H1 (cell line): ENCODE data around the gene CACNB2. TPM values are rescaled to one million over a fixed set of nuclear protein-coding genes. Genes with fewer than 3 reads are reported as not detected.

Experiments
- CTCF ChIA-PET: fragments of 300-600 bp; sonication (Branson Sonifier 250); formaldehyde crosslinking; loops from one replicate; lab custom pipeline; 2021; ENCODE audit not compliant: partially characterized antibody; lab: Charles Lee
- POLR2A ChIA-PET: fragments of 300-600 bp; sonication (Branson Sonifier 250); formaldehyde crosslinking; loops from one replicate; lab custom pipeline; 2021; ENCODE audit warnings: inconsistent platforms; ENCODE audit not compliant: partially characterized antibody; lab: Charles Lee
- DNase-seq, 2 experiments: peaks; one replicate each; pipeline versions ENCODE4 v3.0.0 to v3.0.0-alpha.2; 2010 to 2022; ENCODE audit warnings: low spot score in 2 of 2, low read depth in 1 of 2, mixed read lengths in 1 of 2
- FAIRE-seq: peaks from 2 replicates; lab custom pipeline; 2011; peaks lifted over from hg19 to GRCh38; lab: Jason Lieb, UNC
- H2AFZ ChIP-seq: 2 replicates; pipeline ENCODE4 v1.8.1; 2012; ENCODE audit warnings: low read length, inconsistent platforms
- H2AK5ac ChIP-seq: 2 replicates; pipeline ENCODE4 v1.6.1; 2013; ENCODE audit warnings: low read depth, low read length
- H2BK120ac ChIP-seq: replicated peaks from 2 replicates; pipeline ENCODE3; 2013; ENCODE audit warnings: low read depth, low read length, inconsistent platforms
- H2BK12ac ChIP-seq: 2 replicates; pipeline ENCODE4 v1.6.1; 2013; ENCODE audit warnings: low read depth, low read length
- H2BK15ac ChIP-seq: 2 replicates; pipeline ENCODE4 v1.6.1; 2013; ENCODE audit warnings: low read length
- H2BK20ac ChIP-seq: 2 replicates; pipeline ENCODE4 v1.6.1; 2013; ENCODE audit warnings: low read length
- H2BK5ac ChIP-seq: 2 replicates; pipeline ENCODE4 v1.6.1; 2013; ENCODE audit warnings: low read depth, low read length
- H3K14ac ChIP-seq: 2 replicates; pipeline ENCODE4 v1.6.1; 2013; ENCODE audit warnings: inconsistent platforms; ENCODE audit not compliant: insufficient read length
- H3K18ac ChIP-seq: 2 replicates; pipeline ENCODE4 v1.6.1; 2013; ENCODE audit warnings: low read length; ENCODE audit errors: extremely low read depth
- H3K23ac ChIP-seq: 2 replicates; pipeline ENCODE4 v1.6.1; 2013; ENCODE audit warnings: inconsistent platforms; ENCODE audit not compliant: insufficient read length
- H3K23me2 ChIP-seq: 2 replicates; pipeline ENCODE4 v1.6.1; 2013; ENCODE audit warnings: low read depth, low read length
- H3K27ac ChIP-seq: 2 replicates; pipeline ENCODE4 v1.6.1; 2011; ENCODE audit warnings: low read depth, low read length, inconsistent platforms
- H3K27me3 ChIP-seq, 4 experiments: replicated peaks in 1 of 4; 1 replicate in 1 of 4; 2 replicates in 3 of 4; pipeline versions ENCODE4 v1.6.1 to v1.8.1; 2011 to 2013; ENCODE audit warnings: low read length in 3 of 4, mild to moderate bottlenecking in 3 of 4, inconsistent platforms in 2 of 4, mixed read lengths in 2 of 4, moderate library complexity in 1 of 4; ENCODE audit not compliant: control insufficient read depth in 3 of 4, insufficient read depth in 3 of 4; ENCODE audit errors: extremely low read depth in 1 of 4
- H3K36me3 ChIP-seq, 4 experiments: 2 replicates each; pipeline versions ENCODE4 v1.6.1 to v1.8.1; 2011 to 2013; ENCODE audit warnings: mild to moderate bottlenecking in 4 of 4, low read length in 3 of 4, moderate library complexity in 2 of 4, control low read depth in 1 of 4, inconsistent platforms in 1 of 4; ENCODE audit not compliant: insufficient read depth in 4 of 4, control insufficient read depth in 2 of 4
- H3K4ac ChIP-seq: replicated peaks from 2 replicates; pipeline ENCODE3; 2013; ENCODE audit warnings: low read length, low read depth, mixed read lengths, inconsistent platforms; ENCODE audit not compliant: insufficient read length
- H3K4me1 ChIP-seq, 4 experiments: replicated peaks in 1 of 4; 1 replicate in 1 of 4; 2 replicates in 3 of 4; pipeline versions ENCODE4 v1.6.1 to v1.8.1; 2011 to 2013; ENCODE audit warnings: low read length in 3 of 4, inconsistent platforms in 2 of 4, mixed read lengths in 1 of 4; ENCODE audit not compliant: insufficient read depth in 4 of 4, control insufficient read depth in 3 of 4
- H3K4me2 ChIP-seq, 2 experiments: 2 replicates each; pipeline versions ENCODE4 v1.6.1 to v1.8.1; 2011 to 2013; ENCODE audit warnings: low read depth in 2 of 2, low read length in 2 of 2, control low read depth in 1 of 2, inconsistent platforms in 1 of 2, mild to moderate bottlenecking in 1 of 2; ENCODE audit not compliant: insufficient read depth in 1 of 2
- H3K4me3 ChIP-seq, 4 experiments: fragments of 200-600, 300-600 bp in 1 of 4; sonication (generic), shearing (Covaris generic), sonication (Bioruptor Twin) in 1 of 4; 2 replicates each; pipeline versions ENCODE4 v1.5.1 to v1.8.1; 2011 to 2016; ENCODE audit warnings: low read length in 4 of 4, low read depth in 3 of 4, control low read depth in 2 of 4, inconsistent platforms in 2 of 4, mild to moderate bottlenecking in 2 of 4, mixed read lengths in 1 of 4, moderate library complexity in 1 of 4; ENCODE audit not compliant: insufficient read depth in 2 of 4; ENCODE audit errors: extremely low read depth in 1 of 4
- H3K56ac ChIP-seq: replicated peaks from 2 replicates; pipeline ENCODE3; 2013; ENCODE audit warnings: low read depth, mild to moderate bottlenecking, mixed read lengths, low read length, inconsistent platforms; ENCODE audit not compliant: insufficient read length
- H3K79me1 ChIP-seq: 2 replicates; pipeline ENCODE4 v1.6.1; 2013; ENCODE audit warnings: low read depth, low read length, control low read depth
- H3K79me2 ChIP-seq, 2 experiments: 2 replicates each; pipeline versions ENCODE4 v1.6.1 to v1.8.1; 2012 to 2013; ENCODE audit warnings: low read length in 2 of 2, mild to moderate bottlenecking in 2 of 2, inconsistent platforms in 1 of 2; ENCODE audit not compliant: insufficient read depth in 2 of 2, control insufficient read depth in 1 of 2
- H3K9ac ChIP-seq, 4 experiments: replicated peaks in 1 of 4; 1 replicate in 1 of 4; 2 replicates in 3 of 4; pipeline versions ENCODE4 v1.6.1 to v1.8.1; 2011 to 2013; ENCODE audit warnings: low read depth in 3 of 4, low read length in 3 of 4, control low read depth in 2 of 4, mild to moderate bottlenecking in 2 of 4, moderate library complexity in 2 of 4, inconsistent platforms in 1 of 4; ENCODE audit errors: extremely low read depth in 1 of 4
- H3K9me3 ChIP-seq, 2 experiments: 2 replicates each; pipeline versions ENCODE4 v1.6.1 to v1.8.1; 2012 to 2013; ENCODE audit warnings: mild to moderate bottlenecking in 2 of 2, moderate library complexity in 2 of 2, control low read depth in 1 of 2, inconsistent platforms in 1 of 2, low read depth in 1 of 2, low read length in 1 of 2, mixed read lengths in 1 of 2; ENCODE audit not compliant: insufficient read depth in 2 of 2
- H4K20me1 ChIP-seq, 2 experiments: replicated peaks in 1 of 2; 2 replicates each; pipeline versions ENCODE3 to v1.8.1; 2011 to 2013; ENCODE audit warnings: inconsistent platforms in 2 of 2, low read length in 2 of 2, mild to moderate bottlenecking in 1 of 2; ENCODE audit not compliant: insufficient read depth in 2 of 2, control insufficient read depth in 1 of 2
- H4K5ac ChIP-seq: 2 replicates; pipeline ENCODE4 v1.6.1; 2013; ENCODE audit warnings: low read length, low read depth, mixed read lengths, inconsistent platforms; ENCODE audit not compliant: insufficient read length
- H4K8ac ChIP-seq: 2 replicates; pipeline ENCODE4 v1.8.0; 2013; ENCODE audit warnings: mild to moderate bottlenecking, moderate library complexity, low read length, inconsistent platforms; ENCODE audit not compliant: insufficient read depth; ENCODE audit errors: extremely low read depth
- H4K91ac ChIP-seq: replicated peaks from 2 replicates; pipeline ENCODE3; 2013; ENCODE audit warnings: low read length, mixed read lengths, inconsistent platforms; ENCODE audit not compliant: insufficient read length
- CTBP2 ChIP-seq: IDR thresholded peaks from 2 replicates; pipeline ENCODE4 v1.7.0; 2011; ENCODE audit warnings: borderline replicate concordance, mild to moderate bottlenecking, moderate library complexity, mixed read lengths, low read length; ENCODE audit not compliant: insufficient read depth, insufficient read length
- EP300 ChIP-seq, 2 experiments: IDR thresholded peaks; 1 replicate in 1 of 2; 2 replicates in 1 of 2; pipeline ENCODE4 v1.6.1; 2011 to 2012; ENCODE audit warnings: low read depth in 2 of 2, low read length in 2 of 2, mild to moderate bottlenecking in 2 of 2, borderline replicate concordance in 1 of 2, inconsistent platforms in 1 of 2, moderate library complexity in 1 of 2
- MAFK ChIP-seq: IDR thresholded peaks from 2 replicates; pipeline ENCODE4 v1.6.1; 2012; ENCODE audit warnings: low read depth, mild to moderate bottlenecking, improper control_type of control experiment, low read length
- PHF8 ChIP-seq: fragments of 200-600 bp; sonication (generic); conservative IDR thresholded peaks from 2 replicates; pipeline ENCODE4 v1.7.1; 2012; ENCODE audit warnings: low read depth, mild to moderate bottlenecking, inconsistent platforms, low read length, moderate library complexity
- POLR2A ChIP-seq, 2 experiments: IDR thresholded peaks; 1 replicate in 1 of 2; 2 replicates in 1 of 2; pipeline ENCODE4 v1.6.1; 2011; ENCODE audit warnings: low read depth in 2 of 2, low read length in 2 of 2, mild to moderate bottlenecking in 2 of 2; ENCODE audit errors: control extremely low read depth in 1 of 2
- SIX5 ChIP-seq: IDR thresholded peaks from 2 replicates; pipeline ENCODE4 v1.6.1; 2011; ENCODE audit warnings: mild to moderate bottlenecking, low read depth, low read length
- TEAD4 ChIP-seq: IDR thresholded peaks from 2 replicates; pipeline ENCODE4 v1.6.1; 2012; ENCODE audit warnings: low read depth, low read length, inconsistent platforms, mixed read lengths
- WGBS, 2 experiments: shearing (Covaris generic) in 1 of 2; methylation state at CpG; one replicate each; pipeline versions ENCODE4 v1.1.6 to v1.1.7; 2013 to 2015; ENCODE audit warnings: low lambda C conversion rate in 2 of 2, mixed read lengths in 2 of 2, inconsistent platforms in 1 of 2, low coverage in 1 of 2, missing lambda C conversion rate in 1 of 2; ENCODE audit not compliant: insufficient replicate concordance in 2 of 2, insufficient coverage in 1 of 2, insufficient read length in 1 of 2; ENCODE audit errors: extremely low coverage in 1 of 2, missing lambda C conversion rate in 1 of 2; 5-methylcytosine and 5-hydroxymethylcytosine counted together
- polyA plus RNA-seq, 7 experiments: library from polyadenylated mRNA; depleted of rRNA in 3 of 7; stranded (reverse) in 5 of 7; unstranded in 2 of 7; fragments of >200 nt in 5 of 7; fragments of 200-250 nt in 2 of 7; gene quantifications; 1 replicate in 5 of 7; 2 replicates in 1 of 7; 4 replicates in 1 of 7; pipeline versions ENCODE4 v1.2.1 to v1.2.3, GENCODE V29; 2011 to 2013; ENCODE audit warnings: missing spikeins in 2 of 7, mixed read lengths in 2 of 7
- total RNA-seq: library from RNA; stranded (reverse); fragmentation: NEBNext Ultra II Directional; extraction: Animal tissue kit (Norgen Biotek cat#: 25700); gene quantifications from 2 replicates; pipeline ENCODE4 v1.2.1, GENCODE V29; 2021
- TF ChIP-seq, protein P1 (sequence below): IDR thresholded peaks from 2 replicates; pipeline ENCODE4 v1.6.1; 2011; ENCODE audit warnings: low read depth, mild to moderate bottlenecking, low read length; ENCODE audit not compliant: insufficient read depth

CACNB2 gene
- total and polyA plus RNA-seq, 2 of the 8 experiments (the other 6 are each of a cell fraction or from before 2014, with no cell fraction given) = 2.4 to 3.2 TPM

DNA sequence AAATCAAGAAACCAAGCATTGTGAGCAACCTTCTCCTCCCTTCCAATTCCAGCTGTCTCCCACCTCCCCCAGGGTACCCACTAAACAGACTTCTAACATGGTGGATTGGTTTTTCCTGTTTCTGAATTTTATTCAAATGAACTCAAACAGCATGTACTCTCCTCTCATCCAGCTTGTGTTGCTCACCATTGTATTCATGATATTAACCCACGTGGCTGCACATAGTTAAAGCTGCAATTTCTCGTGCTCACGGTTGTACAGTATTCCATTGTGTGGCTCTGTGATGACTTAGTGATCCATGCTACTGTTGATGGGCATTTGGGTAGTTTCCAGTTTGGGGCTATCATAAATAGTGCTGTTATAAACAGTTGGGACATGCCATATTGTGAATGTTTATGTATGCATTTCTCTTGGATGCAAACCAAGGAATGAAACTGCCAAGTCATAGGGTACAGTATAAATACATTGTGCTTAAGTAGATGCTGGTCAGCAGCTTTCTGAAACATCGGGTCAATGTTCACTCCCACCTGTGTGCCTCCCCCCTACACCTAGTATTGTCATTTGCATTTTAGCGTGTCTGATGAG is 124.3 kb downstream of the CACNB2 start:
- CTCF ChIA-PET = no interaction called here
- POLR2A ChIA-PET = no interaction called here
- Histone ChIP-seq H2BK5ac (no peak overlapping the region), H3K9me3 (no peaks in the 10 kb centered on the region), H3K79me2 (no peaks in the 10 kb centered on the region), H3K23me2 (no peaks in the 10 kb centered on the region), H3K27me3 (no peaks in the 10 kb centered on the region), H3K4ac (no peak overlapping the region), H4K8ac (no peak overlapping the region), H2AK5ac (no peak overlapping the region), H2BK15ac (no peak overlapping the region), H3K79me1 (no peaks in the 10 kb centered on the region), H4K91ac (no peak overlapping the region), H3K36me3 (no peaks in the 10 kb centered on the region), H4K5ac (no peak overlapping the region), H3K23ac (no peak overlapping the region), H3K18ac (no peak overlapping the region), H3K27ac (no peak overlapping the region), H2BK20ac (no peak overlapping the region), H4K20me1 (no peaks in the 10 kb centered on the region), H3K14ac (no peak overlapping the region), H3K4me3 (no peak overlapping the region), H2BK12ac (no peak overlapping the region), H3K4me2 (no peak overlapping the region), H3K9ac (no peak overlapping the region), H3K4me1 (peaks cover 0 to 10% (median 2%) of the 10 kb centered on the region in 4 experiments; a peak in 2 of 7 replicates), H2AFZ (no peak overlapping the region), H3K56ac (no peak overlapping the region), H2BK120ac (no peak overlapping the region)
- FAIRE-seq = no peak
- no peak for DNase-seq
- 78% methylated on average over 5 of the region's 5 CpGs; no CpG with 5 or more reads in 1 of the 2 experiments for WGBS, 2 experiments
- TF ChIP-seq, protein P1, sequence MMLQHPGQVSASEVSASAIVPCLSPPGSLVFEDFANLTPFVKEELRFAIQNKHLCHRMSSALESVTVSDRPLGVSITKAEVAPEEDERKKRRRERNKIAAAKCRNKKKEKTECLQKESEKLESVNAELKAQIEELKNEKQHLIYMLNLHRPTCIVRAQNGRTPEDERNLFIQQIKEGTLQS = no peak
- TF ChIP-seq POLR2A (IDR thresholded peaks at IDR 0.05; ENCODE audit: control extremely low read depth in 1 of 2, low read depth in 2 of 2, low read length in 2 of 2) (no peak), EP300 (IDR thresholded peaks at IDR 0.05; ENCODE audit: borderline replicate concordance in 1 of 2, low read depth in 2 of 2, low read length in 2 of 2) (no peak), MAFK (no peak), SIX5 (no peak), PHF8 (no peak), TEAD4 (no peak), CTBP2 (no peak)
